ENCODE results near the gene ABCA13.

The ABCA13 gene

GRCh38 chr7:48551652-48552051 lies 380.4 kb downstream of the ABCA13 start:
- no peak for DNase-seq

GRCh38 chr7:48563334-48563733 lies 392.1 kb downstream of the ABCA13 start:
- no peak for DNase-seq

GRCh38 chr7:48575516-48575915 lies 404.3 kb downstream of the ABCA13 start:
- no peak for DNase-seq

GRCh38 chr7:48587475-48587874 lies 416.2 kb downstream of the ABCA13 start:
- no peak for DNase-seq

- DNase-seq: no peak
Measured at GRCh38 chr7:48594349-48594748, 423.1 kb downstream of the ABCA13 start.

GRCh38 chr7:48595756-48596155 lies 424.5 kb downstream of the ABCA13 start:
- no peak for DNase-seq

- DNase-seq: no peak
Measured at GRCh38 chr7:48610705-48611104, 439.4 kb downstream of the ABCA13 start.

- DNase-seq: no peak
Measured at GRCh38 chr7:48611993-48612392, 440.7 kb downstream of the ABCA13 start.

- DNase-seq: no peak
Measured at GRCh38 chr7:48617508-48617907, 446.2 kb downstream of the ABCA13 start.

GRCh38 chr7:48617993-48618392 lies 446.7 kb downstream of the ABCA13 start:
- no peak for DNase-seq

- DNase-seq: no peak
Measured at GRCh38 chr7:48621076-48621475, 449.8 kb downstream of the ABCA13 start.

- no peak for DNase-seq
Measured at GRCh38 chr7:48627164-48627563, 455.9 kb downstream of the ABCA13 start.

GRCh38 chr7:48628793-48629349 lies 457.6 kb downstream of the ABCA13 start:
- no peak for DNase-seq

- DNase-seq: no peak
Measured at GRCh38 chr7:48634116-48634632, 462.9 kb downstream of the ABCA13 start.

- DNase-seq: no peak
Measured at GRCh38 chr7:48635796-48636195, 464.5 kb downstream of the ABCA13 start.

- DNase-seq: no peak
Measured at GRCh38 chr7:48636391-48637015, 465.2 kb downstream of the ABCA13 start.

- DNase-seq: no peak
Measured at GRCh38 chr7:48637382-48637781, 466.1 kb downstream of the ABCA13 start.

- no peak for DNase-seq
Measured at GRCh38 chr7:48638041-48638440, 466.8 kb downstream of the ABCA13 start.

GRCh38 chr7:48643431-48644013 lies 472.3 kb downstream of the ABCA13 start:
- DNase-seq: no peak

GRCh38 chr7:48658138-48658537 lies 486.9 kb downstream of the ABCA13 start:
- no peak for DNase-seq

GRCh38 chr7:48660306-48660870 lies 489.1 kb downstream of the ABCA13 start:
- DNase-seq: no peak

GRCh38 chr7:48664241-48664640 lies 493.0 kb downstream of the ABCA13 start:
- no peak for DNase-seq

GRCh38 chr7:48665353-48666135 lies 494.3 kb downstream of the ABCA13 start:
- DNase-seq: no peak
